Stomach smooth muscle (tissue), 2 donors: ENCODE results near the gene SP140.
"Not testable (repeated sequence)": the region's sequence is repeated elsewhere in the genome, so short reads cannot be mapped to it uniquely, and the experiment has no call there.

Experiments used
- H3K27ac ChIP-seq: one replicate; pipeline ENCODE4 v1.7.0; 2013; ENCODE audit warnings: mild to moderate bottlenecking, low read length, inconsistent platforms
- H3K27me3 ChIP-seq, 2 donors: one replicate each; pipeline ENCODE4 v1.7.0; 2013; ENCODE audit warnings: low read length in 2 of 2; ENCODE audit not compliant: insufficient read depth in 2 of 2, control insufficient read depth in 1 of 2
- H3K36me3 ChIP-seq, 2 donors: one replicate each; pipeline ENCODE4 v1.7.0; 2013; ENCODE audit warnings: low read length in 2 of 2; ENCODE audit not compliant: control insufficient read depth in 2 of 2, insufficient read depth in 2 of 2
- H3K4me1 ChIP-seq: one replicate; pipeline ENCODE4 v1.7.0; 2013; ENCODE audit warnings: low read length; ENCODE audit not compliant: control insufficient read depth, insufficient read depth
- H3K4me3 ChIP-seq, 2 donors: one replicate each; pipeline ENCODE4 v1.7.0; 2013; ENCODE audit warnings: low read length in 2 of 2
- H3K9ac ChIP-seq, 2 donors: one replicate each; pipeline ENCODE4 v1.7.0; 2013; ENCODE audit warnings: low read length in 2 of 2, mild to moderate bottlenecking in 1 of 2
- H3K9me3 ChIP-seq, 2 donors: one replicate each; pipeline ENCODE4 v1.7.0; 2013; ENCODE audit warnings: low read length in 2 of 2; ENCODE audit not compliant: control insufficient read depth in 2 of 2
- donor health status: healthy.
- donor health status: Pancreatic carcinoma.

Gene SP140

GRCh38 chr2:230208576-230208975 is 17.0 kb upstream of the SP140 start:
- H3K9me3 ChIP-seq: no peaks in the 10 kb centered on the region
- no peak overlapping the region for H3K4me3 ChIP-seq
- H3K27me3 ChIP-seq: no peaks in the 10 kb centered on the region
- H3K4me1 ChIP-seq: no peaks in the 10 kb centered on the region
- peaks cover 53 to 72% of the 10 kb centered on the region in 2 donors for H3K36me3 ChIP-seq
- no peak overlapping the region for H3K27ac ChIP-seq
- H3K9ac ChIP-seq: no peak overlapping the region

- H3K27me3 ChIP-seq: no peaks in the 10 kb centered on the region
- H3K4me1 ChIP-seq: no peaks in the 10 kb centered on the region
- peaks cover 56 to 79% of the 10 kb centered on the region in 2 donors for H3K36me3 ChIP-seq
- H3K9me3 ChIP-seq: no peaks in the 10 kb centered on the region
- H3K4me3 ChIP-seq: no peak overlapping the region
- no peak overlapping the region for H3K27ac ChIP-seq
- H3K9ac ChIP-seq: no peak overlapping the region
Observed at GRCh38 chr2:230209422-230210051, 16.0 kb upstream of the SP140 start.

GRCh38 chr2:230216489-230216888 is 9.0 kb upstream of the SP140 start:
- peaks cover 23 to 32% of the 10 kb centered on the region in 2 donors for H3K36me3 ChIP-seq
- H3K9me3 ChIP-seq: no peaks in the 10 kb centered on the region
- no peak overlapping the region for H3K9ac ChIP-seq
- no peak overlapping the region for H3K4me3 ChIP-seq
- H3K4me1 ChIP-seq: peaks cover 3% of the 10 kb centered on the region
- H3K27me3 ChIP-seq: no peaks in the 10 kb centered on the region
- H3K27ac ChIP-seq: no peak overlapping the region

- no peak overlapping the region for H3K27ac ChIP-seq
- no peaks in the 10 kb centered on the region for H3K27me3 ChIP-seq
- peaks cover 3% of the 10 kb centered on the region for H3K4me1 ChIP-seq
- no peak overlapping the region for H3K9ac ChIP-seq
- no peaks in the 10 kb centered on the region for H3K9me3 ChIP-seq
- H3K4me3 ChIP-seq: peak overlapping the region in 1 of 2 donors; percentile 28
- peaks cover 14 to 23% of the 10 kb centered on the region in 2 donors for H3K36me3 ChIP-seq
Observed at GRCh38 chr2:230217424-230217823, 8.1 kb upstream of the SP140 start.

- no peak overlapping the region for H3K27ac ChIP-seq
- H3K9me3 ChIP-seq: no peaks in the 10 kb centered on the region
- no peak overlapping the region for H3K9ac ChIP-seq
- H3K4me1 ChIP-seq: peaks cover 3% of the 10 kb centered on the region
- H3K36me3 ChIP-seq: peaks cover 8 to 15% of the 10 kb centered on the region in 2 donors
- H3K4me3 ChIP-seq: peak overlapping the region in 1 of 2 donors; percentile 15
- H3K27me3 ChIP-seq: no peaks in the 10 kb centered on the region
Observed at GRCh38 chr2:230218421-230218820, 7.1 kb upstream of the SP140 start.

GRCh38 chr2:230219419-230220331 is 5.9 kb upstream of the SP140 start, which contains the start of gene SP110:
TSS of gene SP110 (minus strand) at chr2:230219984. CDS start at chr2:230216927, 3,057 bp downstream.
- Histone ChIP-seq H3K27me3 (no peaks in the 10 kb centered on the region), H3K9me3 (no peaks in the 10 kb centered on the region), H3K4me3 (peak within 1 kb of the TSS; percentile 63 to 98), H3K27ac (peak within 1 kb of the TSS; percentile 71), H3K36me3 (peaks cover 3 to 5% of the 10 kb centered on the region in 2 donors), H3K9ac (peak within 1 kb of the TSS; percentile 58 to 64), H3K4me1 (peaks cover 3% of the 10 kb centered on the region)

GRCh38 chr2:230220347-230220969 is 5.1 kb upstream of the SP140 start:
- H3K27me3 ChIP-seq: no peaks in the 10 kb centered on the region
- peak overlapping the region; percentile 58 to 64 for H3K9ac ChIP-seq
- H3K36me3 ChIP-seq: peaks cover 3% of the 10 kb centered on the region in 2 donors
- H3K4me1 ChIP-seq: peaks cover 3% of the 10 kb centered on the region
- H3K4me3 ChIP-seq: peak overlapping the region; percentile 63 to 98
- H3K9me3 ChIP-seq: no peaks in the 10 kb centered on the region
- H3K27ac ChIP-seq: peak overlapping the region; percentile 71

- H3K27me3 ChIP-seq: no peaks in the 10 kb centered on the region
- H3K4me1 ChIP-seq: peaks cover 3% of the 10 kb centered on the region
- H3K4me3 ChIP-seq: no peak overlapping the region
- no peaks in the 10 kb centered on the region for H3K9me3 ChIP-seq
- H3K36me3 ChIP-seq: no peaks in the 10 kb centered on the region
- H3K9ac ChIP-seq: no peak overlapping the region
- no peak overlapping the region for H3K27ac ChIP-seq
Observed at GRCh38 chr2:230221493-230221892, 4.0 kb upstream of the SP140 start.

- H3K9ac ChIP-seq, H3K27me3 ChIP-seq, H3K36me3 ChIP-seq, H3K4me3 ChIP-seq, H3K4me1 ChIP-seq, H3K27ac ChIP-seq, H3K9me3 ChIP-seq: not testable (repeated sequence)
Observed at GRCh38 chr2:230222829-230223228, 2.7 kb upstream of the SP140 start.

GRCh38 chr2:230224458-230224857 is 1.1 kb upstream of the SP140 start:
- H3K27ac ChIP-seq: no peak overlapping the region

More at GRCh38 chr2:230224458-230224857, 1.1 kb upstream of the SP140 start:
- Histone ChIP-seq H3K36me3 (no peaks in the 10 kb centered on the region), H3K4me3 (no peak overlapping the region), H3K9ac (no peak overlapping the region), H3K4me1 (peaks cover 3% of the 10 kb centered on the region), H3K27me3 (no peaks in the 10 kb centered on the region), H3K9me3 (no peaks in the 10 kb centered on the region)
